H9 (cell line): ENCODE measurements around the gene LYRM9. TPM values are rescaled to one million over a fixed set of nuclear protein-coding genes. Genes with fewer than 3 reads are reported as not detected.

Source experiments
- DNase-seq: peaks from one replicate; pipeline ENCODE4 v3.0.0-alpha.2; 2017
- H2AFZ ChIP-seq: one replicate; pipeline ENCODE4 v1.6.1; 2013; ENCODE audit warnings: mild to moderate bottlenecking, low read length, control low read depth, moderate library complexity
- H2AK5ac ChIP-seq: 2 replicates; pipeline ENCODE4 v1.6.1; 2013; ENCODE audit warnings: low read length, control low read depth, mixed read lengths; ENCODE audit not compliant: insufficient read length
- H2BK120ac ChIP-seq: one replicate; pipeline ENCODE4 v1.6.1; 2013; ENCODE audit warnings: low read depth, mild to moderate bottlenecking, low read length, control low read depth, inconsistent platforms; ENCODE audit not compliant: poor library complexity, severe bottlenecking
- H2BK12ac ChIP-seq: 2 replicates; pipeline ENCODE4 v1.6.1; 2013; ENCODE audit warnings: low read length, control low read depth, mixed read lengths, low read depth; ENCODE audit not compliant: insufficient read length
- H2BK15ac ChIP-seq: 2 replicates; pipeline ENCODE4 v1.6.1; 2013; ENCODE audit warnings: low read depth, low read length, control low read depth
- H2BK20ac ChIP-seq: one replicate; pipeline ENCODE4 v1.6.1; 2013; ENCODE audit warnings: low read depth, mild to moderate bottlenecking, low read length, control low read depth, inconsistent platforms; ENCODE audit not compliant: poor library complexity, severe bottlenecking
- H2BK5ac ChIP-seq: 2 replicates; pipeline ENCODE4 v1.6.1; 2013; ENCODE audit warnings: low read length, control low read depth, mixed read lengths; ENCODE audit not compliant: insufficient read length
- H3K14ac ChIP-seq: 2 replicates; pipeline ENCODE4 v1.6.1; 2013; ENCODE audit warnings: low read length, control low read depth; ENCODE audit not compliant: insufficient read depth
- H3K18ac ChIP-seq: 2 replicates; pipeline ENCODE4 v1.6.1; 2013; ENCODE audit warnings: low read depth, mild to moderate bottlenecking, mixed read lengths, low read length, control low read depth; ENCODE audit not compliant: insufficient read length
- H3K23ac ChIP-seq: 2 replicates; pipeline ENCODE4 v1.6.1; 2013; ENCODE audit warnings: low read length, control low read depth, mixed read lengths, low read depth; ENCODE audit not compliant: insufficient read length
- H3K23me2 ChIP-seq: 2 replicates; pipeline ENCODE4 v1.6.1; 2013; ENCODE audit warnings: low read depth, mild to moderate bottlenecking, mixed read lengths, low read length, control low read depth; ENCODE audit not compliant: insufficient read length, poor library complexity, severe bottlenecking
- H3K27ac ChIP-seq: 2 replicates; pipeline ENCODE4 v1.5.1; 2013; ENCODE audit warnings: low read length, control low read depth, mixed read lengths, low read depth; ENCODE audit not compliant: insufficient read length
- H3K27me3 ChIP-seq: 2 replicates; pipeline ENCODE4 v1.6.1; 2013; ENCODE audit warnings: low read length, control low read depth, inconsistent platforms; ENCODE audit not compliant: insufficient read depth
- H3K4ac ChIP-seq: 2 replicates; pipeline ENCODE4 v1.6.1; 2013; ENCODE audit warnings: low read depth, mild to moderate bottlenecking, control low read depth, inconsistent platforms, low read length, moderate library complexity
- H3K4me1 ChIP-seq: 2 replicates; pipeline ENCODE4 v1.6.1; 2013; ENCODE audit warnings: low read length, control low read depth, inconsistent platforms; ENCODE audit not compliant: insufficient read depth
- H3K4me2 ChIP-seq: 2 replicates; pipeline ENCODE4 v1.6.1; 2013; ENCODE audit warnings: low read length, control low read depth, mixed read lengths; ENCODE audit not compliant: insufficient read length, insufficient read depth
- H3K56ac ChIP-seq: 2 replicates; pipeline ENCODE4 v1.6.1; 2013; ENCODE audit warnings: low read depth, mild to moderate bottlenecking, mixed read lengths, low read length, control low read depth; ENCODE audit not compliant: insufficient read length
- H3K79me1 ChIP-seq: 2 replicates; pipeline ENCODE4 v1.6.1; 2013; ENCODE audit warnings: low read depth, mild to moderate bottlenecking, moderate library complexity, low read length, control low read depth, inconsistent platforms; ENCODE audit not compliant: insufficient read depth, poor library complexity, severe bottlenecking
- H3K79me2 ChIP-seq: 2 replicates; pipeline ENCODE4 v1.6.1; 2013; ENCODE audit warnings: low read length, control low read depth, inconsistent platforms; ENCODE audit not compliant: insufficient read depth
- H3K9ac ChIP-seq: 2 replicates; pipeline ENCODE4 v1.6.1; 2013; ENCODE audit warnings: low read length, control low read depth, mixed read lengths; ENCODE audit not compliant: insufficient read length; ENCODE audit errors: extremely low read depth
- H3K9me3 ChIP-seq: one replicate; pipeline ENCODE4 v1.6.1; 2013; ENCODE audit warnings: low read depth, low read length, inconsistent platforms; ENCODE audit not compliant: control insufficient read depth
- H3T11ph ChIP-seq: one replicate; pipeline ENCODE4 v1.6.1; 2013; ENCODE audit warnings: mild to moderate bottlenecking, low read length, control low read depth, inconsistent platforms
- H4K20me1 ChIP-seq: one replicate; pipeline ENCODE4 v1.6.1; 2013; ENCODE audit not compliant: control insufficient read depth, insufficient read length, insufficient read depth
- H4K5ac ChIP-seq: 2 replicates; pipeline ENCODE4 v1.6.1; 2013; ENCODE audit warnings: low read depth, mild to moderate bottlenecking, mixed read lengths, low read length, control low read depth; ENCODE audit not compliant: insufficient read length
- H4K8ac ChIP-seq: replicated peaks from 2 replicates; pipeline ENCODE4 v1.6.1; 2013; ENCODE audit warnings: low read length, control low read depth, mixed read lengths, low read depth; ENCODE audit not compliant: insufficient read length
- H4K91ac ChIP-seq: 2 replicates; pipeline ENCODE4 v1.6.1; 2013; ENCODE audit warnings: low read depth, mild to moderate bottlenecking, moderate library complexity, mixed read lengths, low read length, control low read depth; ENCODE audit not compliant: insufficient read length
- H3K27ac Mint-ChIP-seq, 3 experiments: 2 replicates in 2 of 3; 3 replicates in 1 of 3; pipeline ENCODE4 v1.8.0; 2020 to 2021; ENCODE audit warnings: mixed read lengths in 3 of 3, mild to moderate bottlenecking in 1 of 3, moderate library complexity in 1 of 3
- H3K27me3 Mint-ChIP-seq: 2 replicates; pipeline ENCODE4 v1.8.0; 2021; ENCODE audit warnings: low read depth, mild to moderate bottlenecking, moderate library complexity, mixed read lengths
- H3K36me3 Mint-ChIP-seq, 3 experiments: 2 replicates in 2 of 3; 3 replicates in 1 of 3; pipeline ENCODE4 v1.8.0; 2020 to 2021; ENCODE audit warnings: low read depth in 3 of 3, mixed read lengths in 3 of 3; ENCODE audit not compliant: insufficient read depth in 1 of 3
- H3K4me1 Mint-ChIP-seq, 2 experiments: 2 replicates each; pipeline ENCODE4 v1.8.0; 2020; ENCODE audit warnings: mixed read lengths in 2 of 2
- H3K4me3 Mint-ChIP-seq, 2 experiments: 2 replicates in 1 of 2; 3 replicates in 1 of 2; pipeline ENCODE4 v1.8.0; 2020 to 2021; ENCODE audit warnings: mild to moderate bottlenecking in 2 of 2, mixed read lengths in 2 of 2, moderate library complexity in 1 of 2
- H3K9me3 Mint-ChIP-seq, 2 experiments: 2 replicates in 1 of 2; 3 replicates in 1 of 2; pipeline ENCODE4 v1.8.0; 2020; ENCODE audit warnings: mild to moderate bottlenecking in 2 of 2, mixed read lengths in 2 of 2, moderate library complexity in 1 of 2
- CTCF ChIP-seq: fragments of 200-600 bp; sonication (generic); conservative IDR thresholded peaks from 3 replicates; pipeline ENCODE4 v1.8.0; 2021; ENCODE audit warnings: antibody characterized with exemption, mild to moderate bottlenecking
- WGBS: extraction: QIAGEN DNeasy Blood & Tissue Kit; methylation state at CpG from one replicate; pipeline ENCODE4 v1.1.7; 2013; ENCODE audit warnings: missing lambda C conversion rate, low lambda C conversion rate, mixed read lengths; ENCODE audit not compliant: insufficient read length; ENCODE audit errors: extremely low coverage; 5-methylcytosine and 5-hydroxymethylcytosine counted together
- total RNA-seq: library from RNA; stranded (reverse); gene quantifications from 2 replicates; pipeline ENCODE4 v1.2.1, GENCODE V29; 2021

The LYRM9 gene
- total RNA-seq, 1 experiment from 2014 or later: 2.2 TPM

- no peak overlapping the region for H4K91ac ChIP-seq
Measured at GRCh38 chr17:27846042-27846655, 47.0 kb downstream of the LYRM9 start.

More at GRCh38 chr17:27846042-27846655, 47.0 kb downstream of the LYRM9 start:
- H2AK5ac ChIP-seq: no peak overlapping the region
- H4K5ac ChIP-seq: no peak overlapping the region
- no peaks in the 10 kb centered on the region for H4K20me1 ChIP-seq
- TF ChIP-seq CTCF: no peak
- H3K9me3 ChIP-seq: no peaks in the 10 kb centered on the region
- Mint-ChIP-seq H3K4me3 (no peak overlapping the region), H3K4me1 (peaks cover 5 to 17% of the 10 kb centered on the region in 2 experiments), H3K27me3 (no peaks in the 10 kb centered on the region), H3K27ac (no peak overlapping the region), H3K36me3 (no peaks in the 10 kb centered on the region; a peak in 1 of 7 replicates), H3K9me3 (no peaks in the 10 kb centered on the region)
- no peaks in the 10 kb centered on the region for H3K79me1 ChIP-seq
- no peaks in the 10 kb centered on the region for H3K27me3 ChIP-seq
- no peak overlapping the region for H3K27ac ChIP-seq
- no peak overlapping the region for H2BK120ac ChIP-seq
- H3T11ph ChIP-seq: no peak overlapping the region
- no peak overlapping the region for H3K56ac ChIP-seq
- H2BK5ac ChIP-seq: no peak overlapping the region
- H2AFZ ChIP-seq: no peak overlapping the region
- H2BK20ac ChIP-seq: no peak overlapping the region
- no peak for DNase-seq
- no peak overlapping the region for H2BK15ac ChIP-seq
- H3K9ac ChIP-seq: no peak overlapping the region
- no peak overlapping the region for H3K4ac ChIP-seq
- no peaks in the 10 kb centered on the region for H3K23me2 ChIP-seq
- 0 out of 2 replicates have a peak, but pooled peaks cover 3% of the 10 kb centered on the region for H3K4me1 ChIP-seq
- H4K8ac ChIP-seq: no peak overlapping the region
- no peak overlapping the region for H2BK12ac ChIP-seq
- no peaks in the 10 kb centered on the region for H3K79me2 ChIP-seq
- no CpG with 5 or more reads among the region's 23 CpGs for WGBS
- H3K4me2 ChIP-seq: no peak overlapping the region
- no peak overlapping the region for H3K23ac ChIP-seq
- H3K14ac ChIP-seq: no peak overlapping the region
- no peak overlapping the region for H3K18ac ChIP-seq
